T-cell (primary cell): ENCODE measurements around the gene BTBD1. TPM values are rescaled to one million over a fixed set of nuclear protein-coding genes. Genes with fewer than 3 reads are reported as not detected.
A peak's percentile ranks its signal among the peaks of the same experiment; 100 is the strongest.
"Not testable (repeated sequence)": the region's sequence is repeated elsewhere in the genome, so short reads cannot be mapped to it uniquely, and the experiment has no call there.

Experiments used
- ATAC-seq, 4 experiments: fragments of 200-7000 bp in 3 of 4; fragments of 150-1000 bp in 1 of 4; cut with Tn5 transposase; replicated peaks in 1 of 4; 1 replicate in 3 of 4; 2 replicates in 1 of 4; pipeline ENCODE4 v1.10.0; 2021; ENCODE audit warnings: moderate library complexity in 3 of 4, mild to moderate bottlenecking in 2 of 4, moderate number of reproducible peaks in 1 of 4
- CTCF ChIA-PET, 2 donors: fragments of 300-600 bp; sonication (Branson Sonifier 250); formaldehyde crosslinking; loops; one replicate each; lab custom pipeline; 2022; ENCODE audit warnings: antibody characterized with exemption in 2 of 2; lab: Charles Lee
- POLR2A ChIA-PET, 2 donors: fragments of 300-600 bp; sonication (Branson Sonifier 250); formaldehyde crosslinking; loops; one replicate each; lab custom pipeline; 2022; ENCODE audit warnings: antibody characterized with exemption in 2 of 2; lab: Charles Lee
- DNase-seq, 35 experiments: peaks; one replicate each; pipeline versions ENCODE4 v3.0.0 to v3.0.0-alpha.2; 2013 to 2023
- H3K27ac ChIP-seq: one replicate; pipeline ENCODE4 v1.5.1; 2013; ENCODE audit warnings: low read length
- H3K27me3 ChIP-seq, 2 experiments: replicated peaks in 1 of 2; 1 replicate in 1 of 2; 2 replicates in 1 of 2; pipeline versions ENCODE4 v1.6.1 to v1.7.0; 2013; ENCODE audit warnings: low read length in 1 of 2, mixed read lengths in 1 of 2; ENCODE audit not compliant: control insufficient read depth in 2 of 2, insufficient read depth in 2 of 2; ENCODE audit errors: extremely low read depth in 1 of 2
- H3K36me3 ChIP-seq, 2 donors: 1 replicate in 1 of 2; 2 replicates in 1 of 2; pipeline versions ENCODE4 v1.6.1 to v1.7.0; 2013; ENCODE audit warnings: low read length in 1 of 2; ENCODE audit not compliant: control insufficient read depth in 2 of 2, insufficient read depth in 1 of 2; ENCODE audit errors: extremely low read depth in 1 of 2
- H3K4me1 ChIP-seq, 2 experiments: 1 replicate in 1 of 2; 2 replicates in 1 of 2; pipeline versions ENCODE4 v1.6.1 to v1.7.0; 2013; ENCODE audit warnings: low read length in 2 of 2, mixed read lengths in 1 of 2; ENCODE audit not compliant: insufficient read depth in 2 of 2, control insufficient read depth in 1 of 2; ENCODE audit errors: extremely low read depth in 1 of 2
- H3K4me3 ChIP-seq, 2 donors: 1 replicate in 1 of 2; 2 replicates in 1 of 2; pipeline versions ENCODE4 v1.5.1 to v1.7.0; 2013; ENCODE audit warnings: mild to moderate bottlenecking in 2 of 2, low read length in 1 of 2, moderate library complexity in 1 of 2; ENCODE audit not compliant: control insufficient read depth in 1 of 2; ENCODE audit errors: extremely low read depth in 1 of 2
- H3K9me3 ChIP-seq: 2 replicates; pipeline ENCODE4 v1.7.0; 2013
- H3K27ac Mint-ChIP-seq, 2 donors: one replicate each; pipeline ENCODE4 v1.8.0; 2020 to 2021; ENCODE audit warnings: mild to moderate bottlenecking in 2 of 2, mixed read lengths in 2 of 2
- H3K27me3 Mint-ChIP-seq, 2 donors: one replicate each; pipeline ENCODE4 v1.8.0; 2021 to 2022; ENCODE audit warnings: mixed read lengths in 2 of 2
- H3K36me3 Mint-ChIP-seq: one replicate; pipeline ENCODE4 v1.8.0; 2021; ENCODE audit warnings: mixed read lengths
- H3K4me1 Mint-ChIP-seq, 3 donors: one replicate each; pipeline ENCODE4 v1.8.0; 2020 to 2022; ENCODE audit warnings: mixed read lengths in 3 of 3, mild to moderate bottlenecking in 1 of 3
- H3K4me3 Mint-ChIP-seq, 3 donors: one replicate each; pipeline ENCODE4 v1.8.0; 2020 to 2022; ENCODE audit warnings: mild to moderate bottlenecking in 3 of 3, mixed read lengths in 3 of 3, moderate library complexity in 3 of 3
- H3K9me3 Mint-ChIP-seq, 3 donors: one replicate each; pipeline ENCODE4 v1.8.0; 2020 to 2022; ENCODE audit warnings: mixed read lengths in 3 of 3
- WGBS: methylation state at CpG from one replicate; pipeline ENCODE4 v1.1.5; 2013; ENCODE audit warnings: missing lambda C conversion rate; ENCODE audit not compliant: insufficient coverage; 5-methylcytosine and 5-hydroxymethylcytosine counted together
- total RNA-seq, 35 experiments: library from RNA in 6 of 35; stranded (reverse) in 6 of 35; fragments of 120-200 nt in 1 of 35; gene quantifications; one replicate each; pipeline versions ENCODE4 v1.2.1 to v1.2.4 and lab custom pipeline; 2013 to 2026

The BTBD1 gene
- total RNA-seq, 5 donors from 2014 or later (not counting 1 experiment from before 2014, with no cell fraction given), result 34.8 to 38.4 (median 36.2) TPM

DNA sequence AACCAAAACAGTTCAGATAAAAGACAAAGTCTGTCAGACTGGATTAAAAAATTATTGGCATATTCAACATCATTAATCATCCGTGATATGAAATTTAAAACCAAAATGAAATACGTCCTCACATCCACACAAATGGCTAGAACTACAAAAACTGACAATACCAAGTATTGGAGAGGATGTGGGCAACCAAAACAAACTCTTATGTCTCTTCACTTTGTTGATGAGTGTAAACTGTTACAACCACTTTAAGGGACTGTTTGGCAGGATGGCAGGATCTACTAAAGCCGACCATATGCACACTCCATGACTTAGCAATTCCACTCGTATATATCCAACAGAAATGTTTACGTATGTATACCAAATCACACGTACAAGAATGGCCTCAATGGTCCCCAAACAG, 30.8 kb downstream of the BTBD1 start:
- POLR2A ChIA-PET, result interaction anchor here in 1 of 2 donors (0.6 kb wide), 1 partner anchor 31 kb away, joined by 5 read pairs; the partner anchor contains the start of gene BTBD1
- H3K27ac ChIP-seq, result no peak overlapping the region
- H3K4me3 Mint-ChIP-seq, result no peak overlapping the region

GRCh38 chr15:83031234-83031633, 35.8 kb downstream of the BTBD1 start:
- peaks cover 3 to 39% of the 10 kb centered on the region in 2 donors for H3K36me3 ChIP-seq
- H3K4me3 ChIP-seq, H3K27me3 Mint-ChIP-seq, CTCF ChIA-PET, H3K27ac ChIP-seq, POLR2A ChIA-PET, H3K27me3 ChIP-seq, H3K27ac Mint-ChIP-seq, ATAC-seq, H3K9me3 ChIP-seq, H3K9me3 Mint-ChIP-seq, DNase-seq, H3K4me3 Mint-ChIP-seq, H3K4me1 ChIP-seq: not testable (repeated sequence)
- Mint-ChIP-seq H3K4me1 (peaks cover 16 to 22% (median 21%) of the 10 kb centered on the region in 3 donors), H3K36me3 (peaks cover 44% of the 10 kb centered on the region)
- no CpG with 5 or more reads among the region's 6 CpGs for WGBS

More for the DNA sequence above, 30.8 kb downstream of the BTBD1 start:
- no peak for DNase-seq
- Mint-ChIP-seq H3K4me1 (peaks cover 47 to 55% (median 51%) of the 10 kb centered on the region in 3 donors), H3K27me3 (no peaks in the 10 kb centered on the region), H3K36me3 (peaks cover 64% of the 10 kb centered on the region), H3K27ac (peak overlapping the region in 1 of 2 donors; percentile 55), H3K9me3 (peaks cover 0 to 4% (median 0%) of the 10 kb centered on the region in 3 donors)
- no peaks in the 10 kb centered on the region for H3K4me1 ChIP-seq
- H3K4me3 ChIP-seq, result no peak overlapping the region
- no CpG with 5 or more reads among the region's 6 CpGs for WGBS
- peaks cover 2% of the 10 kb centered on the region for H3K9me3 ChIP-seq
- H3K36me3 ChIP-seq, result peaks cover 3 to 39% of the 10 kb centered on the region in 2 donors
- CTCF ChIA-PET, result interaction anchor here in 1 of 2 donors (0.7 kb wide), 1 partner anchor 395 kb away, joined by 4 read pairs; no protein-coding TSS in a partner anchor
- no peaks in the 10 kb centered on the region for H3K27me3 ChIP-seq
- ATAC-seq, result no peak

DNA sequence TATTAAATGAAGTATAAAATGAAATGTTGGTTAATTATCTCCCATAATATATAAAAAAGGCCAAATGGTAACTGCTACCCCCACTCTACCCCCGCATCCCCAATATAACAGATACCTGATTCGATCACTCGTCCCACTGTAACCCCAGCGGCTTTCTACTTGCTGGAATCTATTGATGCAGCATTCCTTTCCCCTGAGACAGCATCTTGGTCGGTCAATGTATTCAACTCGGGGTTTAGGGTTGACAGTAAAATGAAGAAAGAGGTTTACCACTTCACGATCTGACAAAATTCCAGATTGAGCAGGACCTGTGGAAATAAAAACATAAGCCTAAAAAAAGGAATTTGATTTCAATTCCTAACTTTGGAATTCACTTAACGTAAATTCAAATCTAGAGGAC, 37.0 kb downstream of the BTBD1 start:
- Mint-ChIP-seq H3K27me3 (no peaks in the 10 kb centered on the region), H3K9me3 (no peaks in the 10 kb centered on the region), H3K4me3 (no peak overlapping the region), H3K4me1 (peaks cover 9 to 14% (median 13%) of the 10 kb centered on the region in 3 donors), H3K27ac (no peak overlapping the region), H3K36me3 (peaks cover 36% of the 10 kb centered on the region)
- no peak for ATAC-seq
- Histone ChIP-seq H3K27ac (no peak overlapping the region), H3K27me3 (no peaks in the 10 kb centered on the region), H3K4me1 (no peaks in the 10 kb centered on the region), H3K4me3 (no peak overlapping the region), H3K36me3 (peaks cover 3 to 39% of the 10 kb centered on the region in 2 donors), H3K9me3 (no peaks in the 10 kb centered on the region)
- DNase-seq, result no peak
- ChIA-PET POLR2A (no interaction called here), CTCF (no interaction called here)
- 100% methylated on average over 3 of the region's 8 CpGs for WGBS

DNA sequence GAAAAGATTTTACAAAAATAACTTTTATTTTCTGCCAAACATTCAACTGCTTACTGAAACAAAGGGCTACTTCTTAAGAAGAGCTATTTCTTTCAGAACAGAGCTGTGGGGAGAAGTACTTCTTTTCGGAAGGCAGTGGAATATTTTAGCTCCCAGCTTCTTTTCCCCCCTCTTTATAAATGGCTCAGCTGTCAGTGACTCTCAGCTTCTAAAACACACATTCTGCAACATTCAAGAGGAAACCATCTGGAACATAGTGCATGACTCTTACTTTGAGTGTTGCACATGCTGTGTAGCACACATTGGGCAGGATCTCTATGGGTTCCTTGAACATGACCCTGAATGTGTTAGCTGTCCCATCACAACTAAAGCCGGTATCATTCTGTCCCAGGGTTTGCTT, 48.6 kb downstream of the BTBD1 start:
- Histone ChIP-seq H3K9me3 (no peaks in the 10 kb centered on the region), H3K27ac (no peak overlapping the region), H3K27me3 (no peaks in the 10 kb centered on the region), H3K4me1 (no peaks in the 10 kb centered on the region), H3K36me3 (peaks cover 0 to 36% of the 10 kb centered on the region in 2 donors), H3K4me3 (no peak overlapping the region)
- Mint-ChIP-seq H3K36me3 (peaks cover 4% of the 10 kb centered on the region), H3K27ac (no peak overlapping the region), H3K27me3 (no peaks in the 10 kb centered on the region), H3K9me3 (no peaks in the 10 kb centered on the region), H3K4me1 (peaks cover 12 to 16% (median 14%) of the 10 kb centered on the region in 3 donors), H3K4me3 (no peak overlapping the region)
- WGBS, result no CpG with 5 or more reads among the region's 2 CpGs
- ChIA-PET CTCF (no interaction called here), POLR2A (no interaction called here)
- ATAC-seq (no peak), DNase-seq (no peak)

DNA sequence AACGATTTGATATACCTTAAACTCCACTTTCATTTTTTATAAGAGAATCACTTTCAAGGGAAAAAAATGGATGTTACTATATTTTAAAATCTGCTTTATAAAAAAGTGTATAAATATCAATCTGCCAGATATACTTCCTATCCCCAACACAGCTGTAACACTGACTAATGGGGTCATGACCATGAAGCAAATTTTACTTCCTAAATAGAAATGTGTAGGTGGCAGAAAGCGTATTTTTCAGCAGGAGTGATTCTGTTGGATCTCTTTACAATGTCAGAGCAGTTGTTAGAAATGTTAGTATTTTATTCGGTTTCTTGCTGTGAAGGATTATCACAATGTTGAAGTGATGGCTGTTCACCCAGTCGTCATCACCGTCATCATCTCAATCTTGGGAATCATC, 50.1 kb downstream of the BTBD1 start:
- no peak overlapping the region for H3K4me3 ChIP-seq
- no peaks in the 10 kb centered on the region for H3K9me3 Mint-ChIP-seq
- ATAC-seq (no peak), DNase-seq (no peak)
- no peaks in the 10 kb centered on the region for H3K9me3 ChIP-seq
- ChIA-PET CTCF (no interaction called here), POLR2A (no interaction called here)
- H3K4me1 ChIP-seq, result peaks cover 7 to 10% of the 10 kb centered on the region in 2 experiments
- peaks cover 26 to 28% (median 27%) of the 10 kb centered on the region in 3 donors for H3K4me1 Mint-ChIP-seq
- peaks cover 0 to 32% of the 10 kb centered on the region in 2 donors for H3K36me3 ChIP-seq
- no peaks in the 10 kb centered on the region for H3K27me3 ChIP-seq
- H3K36me3 Mint-ChIP-seq, result peaks cover 4% of the 10 kb centered on the region
- peak overlapping the region in 1 of 2 donors; percentile 23 for H3K27ac Mint-ChIP-seq
- WGBS, result 100% methylated on average over 2 of the region's 5 CpGs
- H3K27me3 Mint-ChIP-seq, result no peaks in the 10 kb centered on the region
- H3K4me3 Mint-ChIP-seq, result no peak overlapping the region
- H3K27ac ChIP-seq, result no peak overlapping the region

DNA sequence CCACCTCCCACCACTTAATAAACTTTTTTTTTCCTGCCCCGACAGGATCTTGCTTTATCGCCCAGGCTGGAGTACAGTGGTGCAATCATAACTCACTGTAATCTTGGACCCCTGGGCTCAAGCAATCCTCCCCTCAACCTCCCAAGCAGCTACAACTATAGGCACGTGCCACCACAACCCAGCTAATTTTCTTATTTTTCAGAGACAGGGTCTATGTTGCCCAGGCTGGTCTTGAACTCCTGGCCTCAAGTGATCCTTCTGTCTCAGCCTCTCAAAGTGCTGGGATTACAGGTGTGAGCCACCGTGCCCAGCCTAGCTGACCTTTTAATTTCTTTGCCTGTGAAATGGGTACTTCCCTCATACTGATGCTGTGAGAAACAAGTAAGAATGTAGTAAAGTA, 51.7 kb downstream of the BTBD1 start:
- Histone ChIP-seq H3K4me3 (no peak overlapping the region), H3K4me1 (peaks cover 13 to 21% of the 10 kb centered on the region in 2 experiments), H3K36me3 (peaks cover 0 to 30% of the 10 kb centered on the region in 2 donors), H3K27ac (no peak overlapping the region), H3K27me3 (no peaks in the 10 kb centered on the region), H3K9me3 (no peaks in the 10 kb centered on the region)
- H3K4me3 Mint-ChIP-seq, result no peak overlapping the region
- ATAC-seq, result no peak
- ChIA-PET POLR2A (no interaction called here), CTCF (no interaction called here)
- 89% methylated on average over 2 of the region's 4 CpGs for WGBS
- H3K9me3 Mint-ChIP-seq, result no peaks in the 10 kb centered on the region
- H3K4me1 Mint-ChIP-seq, result peaks cover 38 to 39% (median 38%) of the 10 kb centered on the region in 3 donors
- DNase-seq, result no peak
- H3K27me3 Mint-ChIP-seq, result no peaks in the 10 kb centered on the region
- H3K27ac Mint-ChIP-seq, result no peak overlapping the region
- peaks cover 4% of the 10 kb centered on the region for H3K36me3 Mint-ChIP-seq
